ENCODE results near the gene CAMK2A.
"Not testable (repeated sequence)": the region's sequence is repeated elsewhere in the genome, so short reads cannot be mapped to it uniquely, and the experiment has no call there.

CAMK2A gene

GRCh38 chr5:150251504-150251903 is 38.1 kb downstream of the CAMK2A start:
- DNase-seq: no peak

GRCh38 chr5:150249744-150250143 is 39.8 kb downstream of the CAMK2A start:
- DNase-seq: no peak

DNA sequence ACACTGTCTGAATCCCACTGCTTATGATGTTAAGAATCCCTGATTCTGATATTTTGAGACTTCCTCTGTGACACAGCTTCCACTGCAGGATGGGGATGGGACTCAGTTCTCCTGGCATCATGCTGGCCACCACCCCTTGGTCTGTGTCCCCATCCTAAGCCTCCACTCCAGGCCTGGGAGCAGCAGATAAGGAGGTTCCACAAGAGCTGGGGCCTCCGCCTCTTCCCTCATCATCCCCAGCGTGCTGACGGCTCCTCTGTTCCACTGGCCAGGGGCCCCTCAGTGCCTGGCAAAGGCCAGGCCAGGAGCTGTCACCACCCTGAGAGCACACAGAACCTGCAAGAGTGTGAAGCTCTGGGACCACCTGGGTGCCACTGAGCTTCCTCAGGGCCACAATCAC is 40.6 kb downstream of the CAMK2A start:
- no peak for DNase-seq

DNA sequence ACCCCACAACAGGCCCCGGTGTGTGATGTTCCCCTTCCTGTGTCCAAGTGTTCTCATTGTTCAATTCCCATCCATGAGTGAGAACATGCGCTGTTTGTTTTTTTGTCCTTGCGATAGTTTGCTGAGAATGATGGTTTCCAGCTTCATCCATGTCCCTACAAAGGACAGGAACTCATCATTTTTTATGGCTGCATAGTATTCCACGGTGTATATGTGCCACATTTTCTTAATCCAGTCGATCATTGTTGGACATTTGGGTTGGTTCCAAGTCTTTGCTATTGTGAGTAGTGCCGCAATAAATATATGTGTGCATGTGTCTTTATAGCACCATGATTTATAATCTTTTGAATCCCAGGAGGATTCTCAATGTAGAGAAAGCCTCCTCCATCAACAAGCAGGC is 41.1 kb downstream of the CAMK2A start:
- DNase-seq: not testable (repeated sequence)

DNA sequence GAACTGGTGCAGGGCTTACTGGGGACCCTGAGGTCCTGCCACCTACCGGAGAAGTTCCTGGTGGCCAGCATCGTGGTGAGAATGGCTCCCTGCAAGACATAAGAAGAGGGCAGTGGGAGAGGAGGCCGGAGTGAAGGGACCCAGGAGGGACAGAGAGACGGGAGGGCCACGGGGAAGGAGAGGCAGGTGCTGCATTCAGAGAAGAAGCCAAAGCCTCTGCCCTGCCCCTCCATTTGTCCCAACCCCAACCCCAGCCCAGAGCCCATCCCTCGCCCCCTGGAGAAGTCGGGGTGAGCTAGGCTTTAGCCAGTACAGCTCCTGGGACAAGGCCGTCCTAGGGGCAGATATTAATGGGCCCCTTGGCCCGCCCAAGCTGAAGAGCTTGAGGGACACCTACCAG is 41.8 kb downstream of the CAMK2A start:
- DNase-seq: no peak

- no peak for DNase-seq
Observed at GRCh38 chr5:150246835-150247234, 42.7 kb downstream of the CAMK2A start.

DNA sequence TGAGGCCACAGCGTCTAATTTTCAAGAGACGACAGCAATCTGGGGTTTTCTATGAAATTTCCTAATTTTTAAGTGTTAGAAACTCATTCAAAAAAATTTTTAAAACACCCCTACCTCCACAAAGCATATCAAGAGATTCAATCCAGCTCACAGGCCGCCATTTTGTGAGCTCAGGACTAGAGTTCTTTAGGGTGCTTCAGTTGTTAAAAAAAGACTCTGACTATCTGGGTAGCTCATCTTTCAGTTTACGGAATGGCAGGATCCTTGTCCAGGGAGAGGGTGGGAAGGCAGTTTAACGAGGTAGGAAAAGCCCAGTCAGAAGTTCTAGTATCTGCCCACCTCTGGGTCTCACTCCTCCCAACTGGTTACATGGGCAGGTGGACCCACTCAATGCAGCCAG is 43.1 kb downstream of the CAMK2A start:
- no peak for DNase-seq

- DNase-seq: no peak
Observed at GRCh38 chr5:150245808-150246207, 43.8 kb downstream of the CAMK2A start.

DNA sequence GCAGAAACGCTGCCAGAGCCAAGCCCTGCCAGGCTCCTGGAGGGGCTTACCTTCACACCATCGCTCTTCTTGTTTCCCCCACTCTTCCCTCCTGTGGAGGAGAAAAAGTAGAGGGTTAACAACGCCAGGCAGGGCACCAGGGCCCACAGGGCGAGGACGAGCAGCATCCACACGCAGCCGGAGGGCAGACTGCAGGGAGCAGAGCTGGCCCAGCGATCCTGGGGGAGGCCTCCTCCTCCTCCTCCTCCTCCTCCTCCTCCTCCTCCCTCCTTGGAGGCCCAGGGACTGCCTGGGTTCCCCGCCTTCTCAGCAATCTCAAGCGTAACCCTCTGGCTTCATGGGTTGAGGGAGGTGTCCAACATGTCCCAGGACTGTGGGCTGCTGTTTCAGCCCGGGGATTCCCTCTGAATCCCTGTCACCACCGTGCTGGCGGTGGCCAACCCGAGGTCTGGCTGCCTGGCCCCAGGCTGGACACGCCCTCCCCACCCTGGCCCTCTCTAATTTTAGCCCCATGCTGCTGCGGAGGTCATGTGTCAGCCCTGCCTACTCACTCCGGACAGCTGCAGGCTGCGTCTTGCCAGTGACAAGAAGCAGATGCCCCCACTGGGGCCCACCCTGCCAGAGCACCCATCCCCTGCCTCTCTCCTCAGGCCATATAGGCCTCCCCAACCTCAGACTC is 44.3 kb downstream of the CAMK2A start:
- no peak for DNase-seq

DNA sequence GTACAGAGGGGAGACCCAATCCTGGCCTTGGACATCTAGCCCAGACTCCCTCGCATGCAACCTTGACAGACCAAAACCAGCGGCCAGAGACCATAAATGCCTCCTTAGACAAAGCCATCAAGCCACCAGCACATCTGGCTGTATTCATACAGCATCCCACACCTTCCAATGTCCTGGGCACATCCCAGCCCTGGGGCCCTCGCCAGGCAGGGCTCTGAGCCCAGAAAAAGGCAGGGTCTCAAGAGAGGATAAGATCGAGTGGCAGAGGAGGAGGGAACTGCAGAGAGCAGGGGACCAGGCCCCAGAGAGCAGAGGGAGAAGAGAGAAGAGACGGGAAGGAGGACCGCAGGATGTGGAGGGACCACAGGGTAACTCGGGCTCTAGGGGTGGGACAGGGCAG is 45.4 kb downstream of the CAMK2A start:
- DNase-seq: no peak

DNA sequence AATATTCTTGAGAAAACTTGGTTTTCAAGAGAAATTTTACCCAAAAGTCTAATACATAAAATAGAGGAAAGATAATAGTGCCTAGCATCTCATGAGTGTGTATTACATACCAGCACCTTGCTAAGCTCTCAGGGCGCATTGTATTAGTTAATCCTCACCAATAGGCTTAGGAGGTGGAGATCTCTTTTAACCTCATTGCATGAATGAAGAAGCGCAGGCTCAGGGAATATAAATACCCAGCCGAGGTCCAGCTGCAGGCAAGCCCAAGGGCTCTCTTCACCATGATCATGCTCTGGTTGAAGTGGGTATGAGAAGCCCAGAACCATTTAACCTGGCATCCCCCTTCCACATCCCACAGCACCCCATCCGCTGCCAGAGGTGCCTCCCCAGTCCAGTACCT is 46.0 kb downstream of the CAMK2A start:
- no peak for DNase-seq

DNA sequence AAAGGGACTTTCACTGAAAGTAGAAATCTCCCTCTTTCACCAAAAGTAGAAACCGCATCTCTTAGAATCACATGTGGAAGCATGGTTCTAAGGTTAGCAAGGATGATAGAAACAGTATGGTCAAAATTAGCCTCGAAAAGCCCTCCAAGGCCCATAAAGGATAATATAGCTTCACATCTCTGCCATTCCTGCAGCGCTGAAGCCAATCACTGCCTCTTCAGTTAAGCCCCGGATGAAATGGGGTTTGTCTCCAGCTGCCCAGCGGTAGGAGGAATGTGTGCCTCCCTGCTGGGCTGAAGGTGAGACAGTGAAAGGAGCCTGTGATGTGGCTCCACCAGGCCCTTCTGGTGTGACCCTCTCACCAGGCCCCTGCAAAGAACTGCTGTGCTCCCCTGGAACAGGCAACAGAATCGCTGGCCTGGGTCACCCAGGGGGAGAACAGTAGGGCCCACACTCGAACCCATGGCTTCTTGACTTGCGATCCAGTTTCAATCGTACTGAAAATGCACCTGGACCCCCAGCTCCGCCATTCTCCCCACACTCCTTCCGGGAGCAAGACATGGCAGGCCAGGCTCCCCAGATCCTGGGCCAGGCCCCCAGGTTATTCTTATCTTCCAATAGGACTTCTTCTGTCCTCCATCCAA is 47.2 kb downstream of the CAMK2A start:
- DNase-seq: no peak

DNA sequence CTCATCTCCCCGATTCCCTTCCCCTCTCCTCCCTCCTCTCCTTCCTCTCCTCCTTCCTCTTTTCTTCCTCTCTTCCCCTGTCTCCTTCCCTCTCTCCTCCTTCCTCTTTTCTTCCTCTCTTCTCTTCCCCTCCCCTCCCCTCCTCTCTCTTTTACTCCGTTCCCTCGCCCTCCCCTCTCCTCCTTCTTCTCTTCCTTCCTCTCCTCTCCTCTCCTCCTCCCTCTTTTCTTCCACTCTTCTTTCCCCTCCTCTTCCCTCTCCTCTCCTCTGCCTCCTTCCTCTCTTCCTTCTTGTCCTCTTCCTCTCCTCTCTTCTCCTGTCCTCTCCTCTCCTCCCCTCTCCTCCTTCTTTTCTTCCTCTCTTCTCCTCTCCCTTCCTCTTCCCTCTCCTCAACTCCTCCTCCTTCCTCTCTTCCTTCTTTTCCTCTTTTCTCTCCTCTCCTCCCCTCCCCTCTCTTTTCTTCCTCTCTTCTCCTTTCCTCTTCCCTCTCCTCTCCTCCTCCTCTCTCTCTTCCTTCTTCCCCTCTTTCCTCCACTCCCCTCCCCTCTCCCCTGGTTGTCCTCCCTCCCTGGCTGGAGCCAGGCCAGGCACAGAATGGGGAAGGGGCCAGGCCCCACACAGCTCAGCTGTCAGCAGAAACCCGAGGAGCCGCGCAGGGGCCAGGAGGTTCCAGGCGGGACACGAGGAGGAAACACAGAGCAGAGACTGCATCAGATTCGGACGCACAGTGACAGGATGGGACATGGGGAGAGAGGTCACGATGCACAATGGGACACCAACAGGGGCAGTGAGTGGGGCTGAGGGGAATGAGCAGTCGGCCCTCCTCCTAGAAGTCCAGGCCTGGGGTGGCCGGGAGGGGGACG is 48.0 kb downstream of the CAMK2A start:
- DNase-seq: no peak

DNA sequence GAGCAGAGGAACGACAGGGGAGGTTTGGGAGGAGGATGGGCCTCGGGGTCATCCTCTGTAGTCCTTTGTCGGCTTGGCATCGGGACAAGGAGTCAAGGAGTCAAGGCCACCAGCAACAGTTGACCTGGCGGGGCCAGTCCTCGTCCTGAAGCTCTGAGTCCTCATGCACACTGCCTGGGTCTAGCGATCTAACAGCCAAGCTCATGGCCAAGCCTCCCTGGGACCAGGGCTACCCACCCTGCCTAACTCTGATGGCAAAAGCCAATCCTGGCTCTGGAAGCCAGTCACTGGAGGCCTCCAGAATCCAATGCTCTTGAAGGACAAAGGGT is 49.8 kb downstream of the CAMK2A start:
- DNase-seq: no peak

DNA sequence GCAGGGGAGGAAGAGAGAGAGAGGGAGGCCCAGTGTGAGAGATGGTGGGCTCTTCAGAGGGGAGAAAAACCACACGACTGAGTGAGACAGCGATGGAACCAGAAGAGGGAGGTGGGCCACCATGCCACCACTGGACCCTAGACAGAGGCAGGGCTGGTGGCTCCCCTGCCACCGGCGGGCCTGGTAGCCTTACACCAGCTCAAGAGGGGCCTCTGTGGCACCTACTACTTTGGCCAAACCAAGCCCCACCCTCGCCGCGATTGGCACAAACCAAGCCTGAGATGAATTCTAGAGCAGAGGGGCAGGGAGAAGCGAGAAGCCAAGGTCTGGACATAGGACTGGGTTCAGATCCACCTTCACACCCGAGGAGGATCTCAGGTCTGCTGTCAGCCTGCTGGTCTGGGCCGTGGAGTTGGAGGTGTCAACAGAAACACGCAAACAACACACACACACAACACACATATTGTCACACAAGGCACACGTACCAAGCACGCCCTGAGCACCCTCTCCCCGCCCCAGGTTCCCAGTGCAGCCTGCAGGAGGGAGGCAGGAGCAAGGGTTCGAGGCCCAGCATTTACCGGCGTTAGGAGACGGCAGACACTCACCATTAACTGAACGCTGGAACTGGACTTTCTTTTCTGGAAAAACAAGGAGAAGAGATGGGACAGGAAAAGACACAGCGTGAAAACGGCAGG is 50.3 kb downstream of the CAMK2A start:
- no peak for DNase-seq

DNA sequence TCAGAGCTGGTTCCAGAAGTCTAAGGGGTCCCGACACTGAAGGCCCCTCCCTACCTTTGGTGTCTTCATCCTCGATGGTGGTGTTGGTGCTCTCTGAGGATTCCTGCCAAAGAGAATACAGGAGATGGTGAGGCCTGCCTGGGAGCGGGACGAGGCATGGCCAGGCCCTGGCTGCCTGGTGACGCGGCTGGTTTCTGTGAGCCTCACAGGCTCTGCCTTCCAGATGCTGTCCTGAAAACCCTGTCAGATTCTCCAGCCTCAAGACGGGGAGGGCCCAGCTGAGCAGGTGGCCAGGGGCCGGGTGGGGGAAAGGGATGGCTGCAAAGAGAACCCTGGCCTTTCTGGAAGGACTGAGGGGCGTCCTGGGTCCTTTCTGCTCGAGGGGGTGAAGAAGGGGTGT is 50.9 kb downstream of the CAMK2A start:
- DNase-seq: no peak

DNA sequence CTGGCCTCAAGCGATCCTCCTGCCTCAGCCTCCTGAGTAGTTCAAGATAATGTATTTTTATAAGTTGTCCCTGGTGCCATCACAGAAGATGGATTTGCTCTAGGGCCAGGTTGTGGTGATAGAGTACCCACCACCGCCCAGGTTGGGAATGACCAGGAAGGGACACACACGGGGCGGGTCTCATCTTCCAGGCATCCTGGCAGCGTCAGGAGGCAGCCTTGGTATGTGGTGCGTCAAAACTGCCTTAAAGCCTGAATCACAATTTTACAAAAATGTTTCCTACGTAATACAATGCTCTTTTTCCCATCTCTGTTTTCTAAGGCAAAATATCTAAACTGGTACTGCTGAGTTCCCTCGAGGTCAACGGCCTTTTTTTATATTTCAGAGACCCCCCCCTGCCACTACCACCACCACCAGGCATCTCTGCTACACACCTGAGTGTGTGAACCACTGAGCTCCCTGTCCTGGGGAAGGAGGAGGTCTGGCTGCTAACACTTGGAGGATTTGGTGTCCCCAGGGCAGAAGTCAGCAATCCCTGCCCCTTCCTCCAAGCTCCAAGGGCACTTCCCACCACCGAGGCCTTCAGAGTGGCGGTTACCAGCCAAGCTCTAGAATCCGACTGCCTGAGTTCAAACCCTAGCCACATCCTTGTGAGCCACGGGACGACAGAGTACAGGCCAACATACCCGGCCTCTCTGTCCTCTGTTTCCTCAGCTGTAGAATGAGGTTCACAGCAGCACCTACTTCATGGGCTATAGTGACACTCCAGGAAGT is 52.4 kb downstream of the CAMK2A start:
- no peak for DNase-seq

GRCh38 chr5:150236313-150236712 is 53.3 kb downstream of the CAMK2A start:
- DNase-seq: no peak

- no peak for DNase-seq
Observed at GRCh38 chr5:150235500-150235854, 54.1 kb downstream of the CAMK2A start.

- no peak for DNase-seq
Observed at GRCh38 chr5:150234576-150235499, 54.7 kb downstream of the CAMK2A start.

GRCh38 chr5:150233706-150234105 is 55.9 kb downstream of the CAMK2A start:
- not testable (repeated sequence) for DNase-seq

DNA sequence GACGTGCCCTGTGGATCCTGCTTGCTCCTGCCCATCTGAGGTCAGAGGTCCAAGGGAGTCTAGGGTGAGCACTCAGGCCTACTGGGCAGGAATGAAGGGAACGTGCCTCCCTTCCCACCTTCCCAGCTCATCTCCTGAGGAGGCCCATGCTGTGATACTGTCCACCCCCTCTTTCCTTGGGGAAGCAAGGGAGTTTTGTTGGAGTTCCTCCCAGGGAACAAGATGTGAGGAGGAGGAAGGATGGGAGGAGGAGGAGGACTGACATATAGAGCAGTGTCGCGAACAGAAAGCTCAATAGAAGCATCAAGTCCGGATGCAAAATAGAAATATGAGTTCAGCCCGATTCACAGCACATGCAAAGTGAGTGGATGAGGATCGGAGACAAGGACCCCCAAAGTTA is 58.7 kb downstream of the CAMK2A start:
- no peak for DNase-seq

Data from GOT3 (cell line).